DMS53 treated with DMSO at 0.1 percent for 48 hours (cell line): Measurements from ENCODE around the gene FRYL.
"Not testable (repeated sequence)": the region's sequence is repeated elsewhere in the genome, so short reads cannot be mapped to it uniquely, and the experiment has no call there.

Experiments
- DNase-seq: peaks from one replicate; lab custom pipeline; 2025; ENCODE audit not compliant: unreplicated experiment; lab: John Stamatoyannopoulos, UW

The FRYL gene

GRCh38 chr4:48704091-48704802 lies 75.8 kb downstream of the FRYL start:
- DNase-seq, result no peak

GRCh38 chr4:48699475-48699874 lies 80.6 kb downstream of the FRYL start:
- DNase-seq, result no peak

- no peak for DNase-seq
Observed at GRCh38 chr4:48698029-48698971, 81.8 kb downstream of the FRYL start.

- DNase-seq, result not testable (repeated sequence)
Observed at GRCh38 chr4:48697516-48697915, 82.6 kb downstream of the FRYL start.

- DNase-seq, result no peak
Observed at GRCh38 chr4:48694824-48695223, 85.3 kb downstream of the FRYL start.

- DNase-seq, result no peak
Observed at GRCh38 chr4:48693856-48694574, 86.1 kb downstream of the FRYL start.

- DNase-seq, result no peak
Observed at GRCh38 chr4:48692897-48693296, 87.2 kb downstream of the FRYL start.

GRCh38 chr4:48692044-48692443 lies 88.0 kb downstream of the FRYL start:
- DNase-seq, result no peak

- DNase-seq, result no peak
Observed at GRCh38 chr4:48688953-48689352, 91.1 kb downstream of the FRYL start.

- DNase-seq, result no peak
Observed at GRCh38 chr4:48687313-48688051, 92.6 kb downstream of the FRYL start.

GRCh38 chr4:48686369-48686768 lies 93.7 kb downstream of the FRYL start:
- DNase-seq, result no peak

- DNase-seq, result no peak
Observed at GRCh38 chr4:48683784-48684666, 96.1 kb downstream of the FRYL start.

- not testable (repeated sequence) for DNase-seq
Observed at GRCh38 chr4:48682870-48683269, 97.2 kb downstream of the FRYL start.

- DNase-seq, result peak; percentile 12
Observed at GRCh38 chr4:48681856-48682255, 98.2 kb downstream of the FRYL start.

GRCh38 chr4:48680848-48681568 lies 99.1 kb downstream of the FRYL start:
- DNase-seq, result no peak

- no peak for DNase-seq
Observed at GRCh38 chr4:48673537-48673936, 106.5 kb downstream of the FRYL start.

- no peak for DNase-seq
Observed at GRCh38 chr4:48670587-48670986, 109.5 kb downstream of the FRYL start.

- no peak for DNase-seq
Observed at GRCh38 chr4:48669086-48669485, 111.0 kb downstream of the FRYL start.
